ENCODE measurements around the gene TAPBPL. TPM values are rescaled to one million over a fixed set of nuclear protein-coding genes. Genes with fewer than 3 reads are reported as not detected.
"Not testable (repeated sequence)": the region's sequence is repeated elsewhere in the genome, so short reads cannot be mapped to it uniquely, and the experiment has no call there.

Gene TAPBPL
- total and polyA plus RNA-seq, 2 of the 13 experiments (the other 11 are each of a cell fraction or from before 2014, with no cell fraction given): 10.0 to 14.5 TPM

GRCh38 chr12:6426882-6427671 is 24.8 kb upstream of the TAPBPL start (continued):
- no peak for TF ChIP-seq THAP7 (CRISPR knock-in tag; IDR thresholded peaks at IDR 0.05)
- no peak for TF ChIP-seq ZSCAN9 (CRISPR knock-in tag; IDR thresholded peaks at IDR 0.05; ENCODE audit: borderline replicate concordance)
- no peak for TF ChIP-seq ZNF841 (CRISPR knock-in tag; IDR thresholded peaks at IDR 0.05; ENCODE audit: borderline replicate concordance)
- TF ChIP-seq ZBTB20 (CRISPR knock-in tag; IDR thresholded peaks at IDR 0.05; ENCODE audit: borderline replicate concordance, low read depth): no peak
- TF ChIP-seq HNF4G (IDR thresholded peaks at IDR 0.05; ENCODE audit: borderline replicate concordance, low read depth, low read length): no peak
- no peak for TF ChIP-seq HNF4G (CRISPR knock-in tag; IDR thresholded peaks at IDR 0.05; ENCODE audit: borderline replicate concordance, low read depth)
- no peak for TF ChIP-seq CHCHD3 (CRISPR knock-in tag; IDR thresholded peaks at IDR 0.05)
- no peak for TF ChIP-seq ARID5B (CRISPR knock-in tag; IDR thresholded peaks at IDR 0.05)
- no peak for TF ChIP-seq SAFB2 (CRISPR knock-in tag; IDR thresholded peaks at IDR 0.05; ENCODE audit: borderline replicate concordance, low read depth)
- no peak for TF ChIP-seq ZNF7 (CRISPR knock-in tag; IDR thresholded peaks at IDR 0.05)
- TF ChIP-seq CENPX (CRISPR knock-in tag; IDR thresholded peaks at IDR 0.05): no peak
- no peak for TF ChIP-seq ZNF142 (CRISPR knock-in tag; IDR thresholded peaks at IDR 0.05)

GRCh38 chr12:6427796-6428195 is 24.0 kb upstream of the TAPBPL start:
- in situ Hi-C loops (cut with HindIII; ENCODE audit: extremely low pct_ligation_motif_present, low pct_unique_long_range_greater_than_20kb): loop anchor here (10.0 kb wide), 1 partner anchor 107 kb away; the partner anchor contains the start of gene GAPDH
- 79% methylated on average over 10 of the region's 10 CpGs for WGBS (ENCODE audit: low lambda C conversion rate)
- peaks cover 58% of the 10 kb centered on the region for H3K4me1 ChIP-seq (ENCODE audit: insufficient read depth, low read length)
- CTCF ChIA-PET (ENCODE audit: low intra/inter-chr PET ratio, low total read pairs); DNase-seq (ENCODE audit: low spot score); H3K27ac ChIP-seq (ENCODE audit: extremely low read length, insufficient read depth, low read length); H3K9ac ChIP-seq (ENCODE audit: insufficient read depth, low read depth, low read length); H3K4me2 ChIP-seq (ENCODE audit: low read depth, low read length); H3K36me3 ChIP-seq (replicated peaks in 1 of 2; ENCODE audit: control insufficient read depth in 1 of 2, insufficient read depth in 2 of 2, low read length in 2 of 2); H3K9me3 ChIP-seq (ENCODE audit: low read length); intact Hi-C loops (cut with micrococcal nuclease; ENCODE audit: unreplicated experiment); H2AFZ ChIP-seq (ENCODE audit: low read length); POLR2A ChIA-PET; BruUV-seq (replicated peaks); H4K20me1 ChIP-seq (ENCODE audit: insufficient read depth, low read length); FAIRE-seq; H3K4me3 ChIP-seq (replicated peaks in 1 of 3; ENCODE audit: insufficient read depth in 1 of 3, low read depth in 2 of 3, low read length in 3 of 3); ATAC-seq; H3K79me2 ChIP-seq (ENCODE audit: insufficient read depth, low read length): not testable (repeated sequence)
- H3K27me3 ChIP-seq (ENCODE audit: control insufficient read depth in 1 of 2, insufficient read depth in 2 of 2, low read length in 2 of 2): peaks cover 2 to 12% of the 10 kb centered on the region in 2 experiments; a peak in 2 of 5 replicates

All from HepG2 (cell line).